Left ventricle myocardium superior (tissue), 1 donor: ENCODE measurements around the gene LIG1. TPM values are rescaled to one million over a fixed set of nuclear protein-coding genes. Genes with fewer than 3 reads are reported as not detected.
"Not testable (repeated sequence)": the region's sequence is repeated elsewhere in the genome, so short reads cannot be mapped to it uniquely, and the experiment has no call there.

Experiments used
- ATAC-seq: fragments of 200-7000 bp; cut with Tn5 transposase; one replicate; pipeline ENCODE4 v1.9.1; 2020; ENCODE audit warnings: mild to moderate bottlenecking, moderate library complexity
- DNase-seq: peaks from one replicate; pipeline ENCODE4 v3.0.0-alpha.2; 2020
- intact Hi-C: fragments of 100-400 bp; cut with micrococcal nuclease; formaldehyde crosslinking; loops from one replicate; pipeline ENCODE4 v1.11.0; 2022
- total RNA-seq: library from RNA; stranded (reverse); fragmentation: NEBNext Ultra II Directional; extraction: Animal tissue kit (Norgen Biotek cat#: 25700); gene quantifications from one replicate; pipeline ENCODE4 v1.2.1, GENCODE V29; 2021
- donor health status: DM: no; HTN: yes; CAD: no; lungs with severe emphysema.

The LIG1 gene
- total RNA-seq, 1 donor from 2014 or later: 2.8 TPM

- ATAC-seq: no peak
- no peak for DNase-seq
- intact Hi-C loops: no loop called here
Measured at GRCh38 chr19:48094129-48094854, 75.9 kb downstream of the LIG1 start.

- intact Hi-C loops, DNase-seq, ATAC-seq: not testable (repeated sequence)
Measured at GRCh38 chr19:48091111-48091718, 78.9 kb downstream of the LIG1 start.

- ATAC-seq (no peak), DNase-seq (no peak)
- intact Hi-C loops: no loop called here
Measured at GRCh38 chr19:48090281-48090802, 79.8 kb downstream of the LIG1 start.

GRCh38 chr19:48088991-48089390 lies 81.2 kb downstream of the LIG1 start:
- ATAC-seq, DNase-seq, intact Hi-C loops: not testable (repeated sequence)

GRCh38 chr19:48085904-48086864 lies 84.0 kb downstream of the LIG1 start:
- no peak for ATAC-seq
- intact Hi-C loops: no loop called here
- DNase-seq: no peak

- no peak for ATAC-seq
- intact Hi-C loops: no loop called here
Measured at GRCh38 chr19:48085076-48085475, 85.1 kb downstream of the LIG1 start.

GRCh38 chr19:48081106-48081505 lies 89.0 kb downstream of the LIG1 start:
- ATAC-seq: no peak

More at GRCh38 chr19:48085076-48085475, 85.1 kb downstream of the LIG1 start:
- DNase-seq: no peak

GRCh38 chr19:48070177-48070769 lies 99.9 kb downstream of the LIG1 start:
- intact Hi-C loops, DNase-seq, ATAC-seq: not testable (repeated sequence)

More at GRCh38 chr19:48081106-48081505, 89.0 kb downstream of the LIG1 start:
- no peak for DNase-seq
- intact Hi-C loops: no loop called here

GRCh38 chr19:48069435-48069834 lies 100.7 kb downstream of the LIG1 start:
- no peak for DNase-seq
- no peak for ATAC-seq
- intact Hi-C loops: no loop called here

Other genes starting within 250 kb of the LIG1 start
- not detected for gene BSPH1, start 178.2 kb downstream of the LIG1 start, total RNA-seq
- gene ELSPBP1, start 175.7 kb downstream of the LIG1 start, total RNA-seq: not detected
- gene CABP5, start 126.3 kb downstream of the LIG1 start, total RNA-seq: not detected
- 34.9 TPM for gene PLA2G4C, start 59.5 kb downstream of the LIG1 start, total RNA-seq
- 7.9 TPM for gene ZSWIM9, start 336 bp upstream of the LIG1 start, total RNA-seq
- 31.2 TPM for gene CARD8, start 85.6 kb upstream of the LIG1 start, total RNA-seq
- 0.10 TPM for gene ZNF114, start 99.7 kb upstream of the LIG1 start, total RNA-seq
- gene EMP3, start 155.2 kb upstream of the LIG1 start, total RNA-seq: 33.8 TPM
- 110 TPM for gene TMEM143, start 193.6 kb upstream of the LIG1 start, total RNA-seq
- gene SYNGR4, start 194.0 kb upstream of the LIG1 start, total RNA-seq: not detected
- 79.4 TPM for gene KDELR1, start 221.2 kb upstream of the LIG1 start, total RNA-seq
- gene GRIN2D, start 223.3 kb upstream of the LIG1 start, total RNA-seq: 0.17 TPM